Left ventricle myocardium superior (tissue), 1 donor: Measurements from ENCODE around the gene NPVF. TPM values are rescaled to one million over a fixed set of nuclear protein-coding genes. Genes with fewer than 3 reads are reported as not detected.

Experiments
- ATAC-seq: fragments of 200-7000 bp; cut with Tn5 transposase; one replicate; pipeline ENCODE4 v1.9.1; 2020; ENCODE audit warnings: mild to moderate bottlenecking, moderate library complexity
- DNase-seq: peaks from one replicate; pipeline ENCODE4 v3.0.0-alpha.2; 2020
- intact Hi-C: fragments of 100-400 bp; cut with micrococcal nuclease; formaldehyde crosslinking; loops from one replicate; pipeline ENCODE4 v1.11.0; 2022
- total RNA-seq: library from RNA; stranded (reverse); fragmentation: NEBNext Ultra II Directional; extraction: Animal tissue kit (Norgen Biotek cat#: 25700); gene quantifications from one replicate; pipeline ENCODE4 v1.2.1, GENCODE V29; 2021
- donor health status: DM: no; HTN: yes; CAD: no; lungs with severe emphysema.

Gene NPVF
- total RNA-seq, 1 donor from 2014 or later, result not detected

DNA sequence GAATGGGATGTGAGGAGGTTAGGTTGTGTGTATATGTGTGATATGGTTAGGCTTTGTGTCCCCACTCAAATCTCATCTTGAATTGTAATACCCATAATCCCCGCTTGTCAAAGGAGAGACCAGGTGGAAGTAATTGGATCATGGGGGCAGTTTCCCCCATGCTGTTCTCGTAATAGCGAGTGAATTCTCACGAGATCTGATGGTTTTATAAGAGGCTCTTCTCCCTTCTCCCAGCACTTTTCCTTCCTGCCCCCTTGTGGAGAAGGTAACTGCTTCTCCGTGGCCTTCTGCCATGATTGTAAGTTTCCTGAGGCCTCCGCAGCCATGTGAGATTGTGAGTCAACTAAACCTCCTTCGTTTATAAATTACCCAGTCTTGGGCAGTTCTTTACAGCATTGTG, 47.3 kb downstream of the NPVF start:
- no peak for DNase-seq
- ATAC-seq, result no peak
- intact Hi-C loops, result no loop called here

DNA sequence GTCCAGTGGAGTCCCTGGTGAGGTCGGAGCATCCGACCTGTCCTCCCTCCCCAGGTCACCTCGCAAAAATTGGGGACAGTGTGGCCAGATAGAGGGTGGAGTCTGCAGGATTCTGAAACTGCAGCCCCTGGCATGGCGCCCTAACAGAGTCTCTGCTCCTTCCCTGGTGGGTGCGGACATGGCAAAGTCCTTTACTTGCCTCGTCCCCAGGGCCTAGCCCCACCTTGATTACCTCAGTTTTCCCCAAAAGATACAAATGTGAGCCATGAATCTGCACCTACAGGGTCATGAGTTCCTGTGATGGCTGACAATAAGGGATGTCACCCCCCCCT, 47.7 kb downstream of the NPVF start:
- ATAC-seq (no peak), DNase-seq (no peak)
- intact Hi-C loops, result no loop called here

DNA sequence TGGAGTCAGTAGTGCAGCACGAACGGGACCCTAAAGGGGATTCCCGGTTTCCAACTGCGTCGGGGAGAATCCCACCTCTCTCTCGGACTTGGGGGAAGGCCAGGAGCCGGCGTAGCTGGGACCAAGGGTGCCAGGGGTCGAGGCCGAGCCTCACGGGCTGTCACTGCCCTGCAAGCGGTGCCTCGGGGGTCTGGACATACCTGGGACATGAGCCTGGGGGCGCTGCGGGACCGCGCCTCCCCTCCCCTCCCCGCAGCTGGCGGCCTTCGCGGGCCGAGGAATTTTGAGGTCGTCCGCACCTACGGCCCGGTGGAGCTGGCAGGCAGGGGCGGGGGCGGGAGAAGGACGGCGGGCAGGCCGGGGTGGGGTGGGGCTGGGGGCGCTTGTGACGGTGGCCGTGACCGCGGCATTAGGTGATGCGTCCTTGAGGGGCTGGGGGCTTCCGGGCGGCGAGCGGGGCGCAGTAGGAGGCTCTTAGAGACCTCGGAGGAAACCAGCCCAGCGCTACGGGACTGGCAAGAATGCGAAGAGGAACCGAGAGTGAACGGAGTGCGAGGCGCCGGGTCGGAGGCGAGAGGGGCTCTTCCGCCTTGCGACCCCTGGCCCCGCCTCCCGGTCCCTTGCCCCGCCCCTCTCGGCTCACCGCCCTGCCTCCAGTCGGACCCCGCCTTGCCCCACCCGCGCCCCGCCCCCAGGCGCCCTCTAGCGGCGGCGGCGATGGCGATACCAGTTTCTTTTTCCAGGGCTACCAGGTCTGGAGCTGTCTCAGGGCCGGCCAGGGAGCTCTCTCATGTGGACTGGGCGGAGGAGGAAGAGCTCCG, 48.3 kb downstream of the NPVF start:
- DNase-seq, result peak; percentile 96
- peak; percentile 98 for ATAC-seq
- intact Hi-C loops, result no loop called here

DNA sequence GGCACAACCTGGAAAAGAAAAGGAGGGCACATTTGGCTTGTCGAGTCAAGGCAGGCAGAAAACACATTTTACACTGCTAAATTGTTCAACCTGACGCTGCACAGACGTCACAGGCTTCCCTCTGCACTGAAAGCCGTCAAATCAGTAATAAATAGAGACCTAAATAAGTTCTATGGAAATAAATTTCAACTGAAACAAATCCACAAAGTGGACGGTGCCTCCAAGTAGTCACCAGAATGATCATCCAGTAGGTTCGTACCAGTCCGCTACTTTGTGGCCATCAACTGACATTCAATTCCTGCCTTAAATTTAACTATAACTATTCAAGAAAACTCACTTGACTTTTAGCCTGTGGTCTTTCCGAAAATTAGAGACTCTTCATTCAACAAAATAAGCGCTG, 49.0 kb downstream of the NPVF start:
- no peak for ATAC-seq
- DNase-seq, result no peak
- intact Hi-C loops, result no loop called here

Other genes starting within 250 kb of the NPVF start
- gene OSBPL3, start 248.3 kb downstream of the NPVF start, total RNA-seq, result 9.0 TPM
- 711 TPM for gene CYCS, start 103.2 kb downstream of the NPVF start, total RNA-seq